Ovary (tissue), 3 donors: ENCODE results near the gene IFIT5.

Experiments used
- EP300 ChIP-seq: sonication (generic); formaldehyde crosslinking; IDR thresholded peaks from one replicate; pipeline ENCODE4 v1.6.1; 2017; ENCODE audit warnings: antibody characterized with exemption
- POLR2A ChIP-seq: fragments of 450-650 bp; IDR thresholded peaks from one replicate; pipeline ENCODE4 v1.6.1; 2017; ENCODE audit warnings: antibody characterized with exemption, mild to moderate bottlenecking, moderate library complexity
- TF ChIP-seq, protein P1 (sequence below), 3 donors: fragments of 450-650 bp in 2 of 3; fragments of 200-600 bp in 1 of 3; IDR thresholded peaks; one replicate each; pipeline versions ENCODE4 v1.5.1 to v1.8.0; 2016 to 2022; ENCODE audit warnings: antibody characterized with exemption in 3 of 3, mild to moderate bottlenecking in 1 of 3
- donor health status: DM: no; HTN: no; CAD: no.

DNA sequence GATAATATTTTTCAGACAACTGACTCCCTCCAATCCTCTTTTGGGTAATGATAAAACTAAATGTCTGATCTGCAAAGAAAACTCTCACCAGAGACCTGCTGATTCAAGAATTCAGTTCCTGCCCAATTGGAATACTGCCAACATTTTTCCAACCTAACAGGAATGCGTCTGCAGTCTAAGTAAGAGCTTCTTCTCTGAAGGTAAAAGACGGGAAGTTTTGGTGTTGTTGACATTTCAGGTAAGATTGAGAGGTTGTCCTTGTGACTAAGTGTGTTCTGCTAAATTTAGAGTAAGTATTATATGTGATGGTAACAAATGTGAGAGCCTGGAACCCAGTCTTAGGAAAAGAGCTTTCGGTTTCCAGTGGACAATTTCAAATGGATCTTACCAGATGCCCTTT, 17.6 kb downstream of the IFIT5 start:
- TF ChIP-seq, protein P1, sequence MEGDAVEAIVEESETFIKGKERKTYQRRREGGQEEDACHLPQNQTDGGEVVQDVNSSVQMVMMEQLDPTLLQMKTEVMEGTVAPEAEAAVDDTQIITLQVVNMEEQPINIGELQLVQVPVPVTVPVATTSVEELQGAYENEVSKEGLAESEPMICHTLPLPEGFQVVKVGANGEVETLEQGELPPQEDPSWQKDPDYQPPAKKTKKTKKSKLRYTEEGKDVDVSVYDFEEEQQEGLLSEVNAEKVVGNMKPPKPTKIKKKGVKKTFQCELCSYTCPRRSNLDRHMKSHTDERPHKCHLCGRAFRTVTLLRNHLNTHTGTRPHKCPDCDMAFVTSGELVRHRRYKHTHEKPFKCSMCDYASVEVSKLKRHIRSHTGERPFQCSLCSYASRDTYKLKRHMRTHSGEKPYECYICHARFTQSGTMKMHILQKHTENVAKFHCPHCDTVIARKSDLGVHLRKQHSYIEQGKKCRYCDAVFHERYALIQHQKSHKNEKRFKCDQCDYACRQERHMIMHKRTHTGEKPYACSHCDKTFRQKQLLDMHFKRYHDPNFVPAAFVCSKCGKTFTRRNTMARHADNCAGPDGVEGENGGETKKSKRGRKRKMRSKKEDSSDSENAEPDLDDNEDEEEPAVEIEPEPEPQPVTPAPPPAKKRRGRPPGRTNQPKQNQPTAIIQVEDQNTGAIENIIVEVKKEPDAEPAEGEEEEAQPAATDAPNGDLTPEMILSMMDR (IDR thresholded peaks at IDR 0.05): no peak
- TF ChIP-seq POLR2A: no peak
- no peak for TF ChIP-seq EP300
